ENCODE results near the gene ZBTB43. TPM values are rescaled to one million over a fixed set of nuclear protein-coding genes. Genes with fewer than 3 reads are reported as not detected.
"Not testable (repeated sequence)": the region's sequence is repeated elsewhere in the genome, so short reads cannot be mapped to it uniquely, and the experiment has no call there.

ZBTB43 gene
- total and polyA plus RNA-seq, 12 donors = 7.6 to 58.4 (median 43.5) TPM

DNA sequence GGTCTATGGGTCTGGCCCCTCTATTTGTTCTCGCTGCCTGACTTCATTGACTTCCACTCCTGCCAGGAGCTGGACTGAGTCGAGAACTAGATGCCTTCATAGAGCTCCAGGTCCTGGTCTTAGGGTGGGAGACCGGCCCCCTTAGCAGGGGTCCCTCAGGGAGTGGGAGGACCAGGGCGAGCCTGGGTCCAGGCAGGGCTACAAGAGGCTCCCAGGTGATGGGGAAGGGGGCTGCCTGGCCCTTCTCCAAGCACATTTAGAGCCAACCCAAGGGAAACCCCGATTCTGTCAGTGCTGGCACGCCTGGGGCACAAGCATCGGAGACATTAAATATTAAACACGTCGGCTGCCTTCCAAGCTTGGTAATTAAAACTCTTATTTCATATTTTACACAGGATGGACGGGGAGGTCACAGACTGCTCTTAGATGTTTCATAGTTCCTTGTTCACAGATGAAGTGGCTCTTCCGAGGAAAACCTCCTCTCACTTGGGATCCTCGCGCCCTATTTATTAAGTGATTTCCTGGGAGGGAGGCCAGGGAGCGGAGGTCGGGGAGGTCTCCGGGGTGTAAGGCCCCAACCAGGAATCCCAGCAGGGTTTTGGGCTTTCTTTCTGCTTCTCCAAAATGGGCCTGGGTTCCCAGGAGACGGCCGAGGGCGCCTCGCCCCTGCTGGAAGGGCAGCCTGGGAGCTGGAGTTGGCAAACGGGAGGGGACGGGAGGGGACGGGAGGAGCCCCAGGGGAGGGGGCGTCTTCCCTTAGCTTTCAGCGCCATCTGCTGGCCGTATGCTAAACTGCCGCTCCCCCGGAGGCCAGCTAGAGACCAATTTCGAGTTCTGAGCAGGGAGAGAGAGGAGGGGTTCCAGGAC lies 23.4 kb upstream of the ZBTB43 start:
- H3K4me3 ChIP-seq = peak overlapping the region in 5 of 10 donors; percentile 6 to 27 (median 14)
- 28 to 32% methylated on average over 28 to 29 of the region's 29 CpGs for WGBS, 2 donors
- ATAC-seq = peak; percentile 74 to 87 (median 82)
- H3K27ac ChIP-seq = no peak overlapping the region
- peak; percentile 81 to 88 for DNase-seq
- H3K36me3 ChIP-seq = no peaks in the 10 kb centered on the region
- H3K9me3 ChIP-seq = no peaks in the 10 kb centered on the region
- peaks cover 0 to 22% (median 6%) of the 10 kb centered on the region in 9 donors for H3K4me1 ChIP-seq
- peaks cover 0 to 54% (median 27%) of the 10 kb centered on the region in 7 donors for H3K27me3 ChIP-seq
- intact Hi-C loops (cut with DNase I) = loop anchor here (1.0 to 10.0 kb wide), 15 partner anchors 73 to 284 kb away; partner anchors contain the start of gene LMX1B (in 5 of the 10)
- peak; percentile 84 to 98 (median 96) for TF ChIP-seq CTCF (IDR thresholded peaks at IDR 0.05)

GRCh38 chr9:126782053-126782388 lies 22.8 kb upstream of the ZBTB43 start:
- no peak for TF ChIP-seq CTCF (IDR thresholded peaks at IDR 0.05)
- WGBS, 2 donors = 37 to 52% methylated on average over 4 of the region's 4 CpGs
- Histone ChIP-seq H3K27me3 (peaks cover 0 to 52% (median 22%) of the 10 kb centered on the region in 7 donors), H3K36me3 (no peaks in the 10 kb centered on the region), H3K27ac (no peak overlapping the region), H3K4me1 (peaks cover 0 to 22% (median 6%) of the 10 kb centered on the region in 9 donors), H3K4me3 (no peak overlapping the region), H3K9me3 (no peaks in the 10 kb centered on the region)
- peak in 1 of 8 donors; percentile 23 for ATAC-seq
- no peak for DNase-seq
- intact Hi-C loops (cut with DNase I) = loop anchor here in 8 of 10 donors (5.0 to 10.0 kb wide), 7 partner anchors 80 to 285 kb away; partner anchors contain the start of gene LMX1B (in 5 of the 8)

DNA sequence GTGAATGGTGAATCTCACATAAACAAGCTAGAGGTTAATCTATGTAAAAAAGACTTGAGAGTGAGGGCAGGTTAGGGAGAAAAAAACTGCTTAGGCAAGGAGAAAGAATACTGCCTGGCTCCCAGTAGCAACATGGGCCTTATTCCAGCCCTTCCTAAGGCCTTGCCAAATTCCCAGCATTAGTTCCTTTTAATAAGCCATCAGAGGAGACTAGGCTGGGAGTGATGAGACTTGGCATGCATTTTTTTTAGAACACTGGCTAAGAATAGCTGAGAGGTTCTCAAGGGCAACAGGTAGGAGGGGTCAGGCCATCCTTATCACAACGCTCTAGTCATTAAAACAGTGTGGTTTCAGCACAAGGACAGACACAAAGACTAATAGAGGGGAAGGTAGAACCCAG lies 20.9 kb upstream of the ZBTB43 start:
- WGBS, 2 donors = 27 to 31% methylated on average over 1 of the region's 1 CpG
- Histone ChIP-seq H3K4me3 (no peak overlapping the region), H3K27ac (peak overlapping the region in 8 of 10 donors; percentile 24 to 72 (median 49)), H3K27me3 (peaks cover 0 to 35% (median 10%) of the 10 kb centered on the region in 7 donors), H3K36me3 (no peaks in the 10 kb centered on the region), H3K9me3 (no peaks in the 10 kb centered on the region), H3K4me1 (peaks cover 0 to 36% (median 10%) of the 10 kb centered on the region in 9 donors)
- intact Hi-C loops (cut with DNase I) = loop anchor here in 8 of 10 donors (5.0 to 10.0 kb wide), 7 partner anchors 82 to 287 kb away; partner anchors contain the start of gene LMX1B (in 5 of the 8)
- peak in 1 of 2 donors; percentile 44 for DNase-seq
- no peak for TF ChIP-seq CTCF (IDR thresholded peaks at IDR 0.05)
- peak; percentile 51 to 81 (median 78) for ATAC-seq

DNA sequence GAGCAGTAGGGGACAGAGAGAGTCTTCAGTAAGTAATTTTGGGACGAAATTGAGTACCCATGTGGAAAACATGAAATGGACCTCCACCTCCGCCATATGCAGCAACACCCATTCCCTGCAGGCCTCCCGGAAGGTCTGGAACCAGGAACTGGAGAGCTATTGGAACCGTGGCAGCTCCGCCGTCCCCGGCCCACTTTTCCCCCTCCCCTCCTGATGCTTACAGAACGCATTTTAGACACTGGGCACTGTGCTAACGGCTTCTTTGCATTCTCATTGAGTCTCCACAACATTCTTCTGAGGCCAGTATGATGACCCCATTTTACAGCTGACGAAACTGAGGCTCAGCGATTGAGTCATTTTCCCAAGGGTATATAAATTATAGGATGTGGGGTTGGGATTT lies 20.4 kb upstream of the ZBTB43 start:
- no peak overlapping the region for H3K4me3 ChIP-seq
- ATAC-seq (peak in 3 of 8 donors; percentile 5 to 10 (median 7)), DNase-seq (no peak)
- no peaks in the 10 kb centered on the region for H3K9me3 ChIP-seq
- H3K27ac ChIP-seq = peak overlapping the region in 8 of 10 donors; percentile 24 to 72 (median 49)
- TF ChIP-seq CTCF (IDR thresholded peaks at IDR 0.05) = no peak
- intact Hi-C loops (cut with DNase I) = loop anchor here in 8 of 10 donors (5.0 to 10.0 kb wide), 7 partner anchors 82 to 287 kb away; partner anchors contain the start of gene LMX1B (in 5 of the 8)
- H3K36me3 ChIP-seq = no peaks in the 10 kb centered on the region
- 93% methylated on average over 11 of the region's 11 CpGs for WGBS, 2 donors
- H3K27me3 ChIP-seq = peaks cover 0 to 31% (median 10%) of the 10 kb centered on the region in 7 donors
- H3K4me1 ChIP-seq = peaks cover 0 to 37% (median 10%) of the 10 kb centered on the region in 9 donors

- not testable (repeated sequence) for H3K4me3 ChIP-seq, H3K9me3 ChIP-seq, H3K36me3 ChIP-seq, ATAC-seq, DNase-seq
- Histone ChIP-seq H3K27me3 (peaks cover 0 to 28% (median 12%) of the 10 kb centered on the region in 7 donors), H3K27ac (peak overlapping the region in 1 of 10 donors; percentile 72), H3K4me1 (peaks cover 0 to 37% (median 10%) of the 10 kb centered on the region in 9 donors)
- intact Hi-C loops (cut with DNase I) = loop anchor here in 8 of 10 donors (5.0 to 10.0 kb wide), 7 partner anchors 83 to 288 kb away; partner anchors contain the start of gene LMX1B (in 5 of the 8)
- 77 to 86% methylated on average over 6 of the region's 6 CpGs for WGBS, 2 donors
Observed at GRCh38 chr9:126784841-126785240, 20.0 kb upstream of the ZBTB43 start.

All from heart right ventricle (tissue), 16 donors.